Esophagus muscularis mucosa (tissue), 4 donors: ENCODE measurements around the gene RBM19. TPM values are rescaled to one million over a fixed set of nuclear protein-coding genes. Genes with fewer than 3 reads are reported as not detected.

Source experiments
- DNase-seq: peaks from one replicate; pipeline ENCODE4 v3.0.0-alpha.2; 2017; ENCODE audit errors: extremely low spot score
- H3K27ac ChIP-seq, 4 donors: fragments of 200-600 bp; sonication (generic); replicated peaks in 1 of 4; 1 replicate in 3 of 4; 2 replicates in 1 of 4; pipeline ENCODE4 v1.5.1; 2016 to 2019; ENCODE audit warnings: mild to moderate bottlenecking in 1 of 4
- H3K27me3 ChIP-seq, 4 donors: fragments of 200-600 bp; sonication (generic); one replicate each; pipeline versions ENCODE4 v1.5.1 to v1.6.0; 2016 to 2019
- H3K36me3 ChIP-seq, 4 donors: fragments of 200-600 bp; sonication (generic); one replicate each; pipeline ENCODE4 v1.5.1; 2016 to 2019
- H3K4me1 ChIP-seq, 4 donors: fragments of 200-600 bp; sonication (generic); one replicate each; pipeline ENCODE4 v1.5.1; 2016 to 2019
- H3K4me3 ChIP-seq, 4 donors: fragments of 200-600 bp; sonication (generic); 1 replicate in 2 of 4; 2 replicates in 2 of 4; pipeline ENCODE4 v1.5.1; 2016 to 2019; ENCODE audit warnings: mild to moderate bottlenecking in 4 of 4, moderate library complexity in 1 of 4
- H3K9me3 ChIP-seq, 4 donors: fragments of 200-600 bp; sonication (generic); 1 replicate in 3 of 4; 2 replicates in 1 of 4; pipeline ENCODE4 v1.5.1; 2016 to 2019
- CTCF ChIP-seq, 3 experiments: fragments of 200-600 bp in 2 of 3; fragments of 450-650 bp in 1 of 3; sonication (generic) in 2 of 3; IDR thresholded peaks; one replicate each; pipeline ENCODE4 v1.5.1; 2017 to 2019; ENCODE audit warnings: antibody characterized with exemption in 3 of 3, mild to moderate bottlenecking in 2 of 3, moderate library complexity in 1 of 3
- EP300 ChIP-seq: sonication (generic); formaldehyde crosslinking; IDR thresholded peaks from one replicate; pipeline ENCODE4 v1.6.1; 2017; ENCODE audit warnings: antibody characterized with exemption
- POLR2A ChIP-seq: fragments of 450-650 bp; IDR thresholded peaks from one replicate; pipeline ENCODE4 v1.6.1; 2017; ENCODE audit warnings: antibody characterized with exemption, moderate library complexity, mild to moderate bottlenecking, low read depth
- POLR2AphosphoS5 ChIP-seq, 2 donors: sonication (generic); formaldehyde crosslinking; IDR thresholded peaks; one replicate each; pipeline ENCODE4 v1.6.1; 2017; ENCODE audit warnings: antibody characterized with exemption in 2 of 2
- WGBS: methylation state at CpG from one replicate; pipeline ENCODE4 v1.1.5; 2018; 5-methylcytosine and 5-hydroxymethylcytosine counted together
- intact Hi-C: fragments of 100-400 bp; cut with DNase I; formaldehyde crosslinking; loops from one replicate; pipeline ENCODE4 v1.15.1; 2023
- total RNA-seq, 4 donors: library from RNA; depleted of rRNA; stranded (reverse); fragments of >200 nt; gene quantifications; one replicate each; pipeline versions ENCODE4 v1.1.0 to v1.2.1, GENCODE V29; 2016

Gene RBM19
- total RNA-seq, 4 donors from 2014 or later, result 26.7 to 40.0 (median 27.4) TPM

- no peak for DNase-seq
- H3K4me3 ChIP-seq, result no peak overlapping the region
- intact Hi-C loops, result no loop called here
- H3K36me3 ChIP-seq, result peaks cover 9 to 63% (median 36%) of the 10 kb centered on the region in 4 donors
- no peak for TF ChIP-seq POLR2A
- no peak for TF ChIP-seq CTCF (IDR thresholded peaks at IDR 0.05)
- TF ChIP-seq POLR2AphosphoS5 (IDR thresholded peaks at IDR 0.05), result no peak
- no peak for TF ChIP-seq EP300
- 92% methylated on average over 10 of the region's 10 CpGs for WGBS
- H3K4me1 ChIP-seq, result no peaks in the 10 kb centered on the region
- H3K9me3 ChIP-seq, result no peaks in the 10 kb centered on the region
- no peaks in the 10 kb centered on the region for H3K27me3 ChIP-seq
- H3K27ac ChIP-seq, result no peak overlapping the region
Measured at GRCh38 chr12:113819495-113819894, 146.6 kb downstream of the RBM19 start.

- peaks cover 9 to 61% (median 34%) of the 10 kb centered on the region in 4 donors for H3K36me3 ChIP-seq
- no peak for TF ChIP-seq EP300
- TF ChIP-seq POLR2A, result no peak
- no peak for TF ChIP-seq CTCF (IDR thresholded peaks at IDR 0.05)
- no peak for TF ChIP-seq POLR2AphosphoS5 (IDR thresholded peaks at IDR 0.05)
Measured at GRCh38 chr12:113818833-113819232, 147.3 kb downstream of the RBM19 start.

GRCh38 chr12:113818283-113818682 lies 147.8 kb downstream of the RBM19 start:
- no peaks in the 10 kb centered on the region for H3K9me3 ChIP-seq
- no peaks in the 10 kb centered on the region for H3K27me3 ChIP-seq
- 78% methylated on average over 3 of the region's 4 CpGs for WGBS
- intact Hi-C loops, result no loop called here
- no peaks in the 10 kb centered on the region for H3K4me1 ChIP-seq
- no peak for TF ChIP-seq EP300
- TF ChIP-seq POLR2A, result no peak
- no peak for TF ChIP-seq POLR2AphosphoS5 (IDR thresholded peaks at IDR 0.05)
- TF ChIP-seq CTCF (IDR thresholded peaks at IDR 0.05), result no peak
- H3K36me3 ChIP-seq, result peaks cover 9 to 63% (median 33%) of the 10 kb centered on the region in 4 donors
- no peak overlapping the region for H3K27ac ChIP-seq
- no peak overlapping the region for H3K4me3 ChIP-seq
- DNase-seq, result no peak

More at GRCh38 chr12:113818833-113819232, 147.3 kb downstream of the RBM19 start:
- DNase-seq, result no peak
- intact Hi-C loops, result no loop called here
- H3K4me3 ChIP-seq, result no peak overlapping the region
- no peaks in the 10 kb centered on the region for H3K27me3 ChIP-seq
- WGBS, result 94% methylated on average over 4 of the region's 10 CpGs
- no peaks in the 10 kb centered on the region for H3K4me1 ChIP-seq
- no peak overlapping the region for H3K27ac ChIP-seq
- no peaks in the 10 kb centered on the region for H3K9me3 ChIP-seq

GRCh38 chr12:113816866-113817265 lies 149.3 kb downstream of the RBM19 start:
- H3K4me1 ChIP-seq, result no peaks in the 10 kb centered on the region
- TF ChIP-seq POLR2AphosphoS5 (IDR thresholded peaks at IDR 0.05), result no peak
- TF ChIP-seq POLR2A, result no peak
- no peak for TF ChIP-seq EP300

GRCh38 chr12:113815031-113815430 lies 151.1 kb downstream of the RBM19 start:
- WGBS, result 79% methylated on average over 5 of the region's 5 CpGs
- no peaks in the 10 kb centered on the region for H3K4me1 ChIP-seq
- no peak overlapping the region for H3K27ac ChIP-seq
- peaks cover 8 to 47% (median 21%) of the 10 kb centered on the region in 4 donors for H3K36me3 ChIP-seq
- TF ChIP-seq POLR2AphosphoS5 (IDR thresholded peaks at IDR 0.05) (no peak), POLR2A (no peak), CTCF (IDR thresholded peaks at IDR 0.05) (no peak), EP300 (no peak)
- H3K4me3 ChIP-seq, result no peak overlapping the region
- intact Hi-C loops, result no loop called here
- H3K9me3 ChIP-seq, result peaks cover 0 to 11% (median 4%) of the 10 kb centered on the region in 4 donors
- DNase-seq, result no peak
- no peaks in the 10 kb centered on the region for H3K27me3 ChIP-seq

More at GRCh38 chr12:113816866-113817265, 149.3 kb downstream of the RBM19 start:
- intact Hi-C loops, result no loop called here
- no peaks in the 10 kb centered on the region for H3K27me3 ChIP-seq
- no peak overlapping the region for H3K27ac ChIP-seq
- peaks cover 0 to 4% (median 0%) of the 10 kb centered on the region in 4 donors for H3K9me3 ChIP-seq
- no peak overlapping the region for H3K4me3 ChIP-seq
- H3K36me3 ChIP-seq, result peaks cover 8 to 61% (median 31%) of the 10 kb centered on the region in 4 donors
- DNase-seq, result no peak
- WGBS, result 80% methylated on average over 16 of the region's 16 CpGs
